GM12873 (cell line): ENCODE data around the gene KCNH4.

Experiments
- CTCF ChIP-seq: IDR thresholded peaks from 2 replicates; pipeline ENCODE4 v1.5.1; 2012; ENCODE audit warnings: low read depth, mild to moderate bottlenecking, moderate library complexity, low read length, control low read depth; ENCODE audit not compliant: insufficient read depth; ENCODE audit errors: missing control alignments

Gene KCNH4

GRCh38 chr17:42199416-42200011 is 18.6 kb upstream of the KCNH4 start:
- TF ChIP-seq CTCF, result no peak

GRCh38 chr17:42198897-42199296 is 18.0 kb upstream of the KCNH4 start:
- no peak for TF ChIP-seq CTCF

- no peak for TF ChIP-seq CTCF
These were observed 16.7 kb upstream of the KCNH4 start for GRCh38 chr17:42197564-42198156.

GRCh38 chr17:42193969-42194899 is 13.3 kb upstream of the KCNH4 start, which contains the start of gene GHDC:
GHDC (minus strand) TSS chr17:42194494; CDS start chr17:42193581, 913 bp downstream.
- no peak for TF ChIP-seq CTCF

- TF ChIP-seq CTCF, result no peak
These were observed 12.4 kb upstream of the KCNH4 start for GRCh38 chr17:42193216-42193968.

GRCh38 chr17:42192189-42193126 is 11.5 kb upstream of the KCNH4 start:
- TF ChIP-seq CTCF, result no peak
